Fibroblast of lung (primary cell): ENCODE data around the gene PTPRE. TPM values are rescaled to one million over a fixed set of nuclear protein-coding genes. Genes with fewer than 3 reads are reported as not detected.

Source experiments
- DNase-seq, 2 donors: peaks; one replicate each; pipeline versions ENCODE4 v3.0.0 to v3.0.0-alpha.2; 2010; ENCODE audit warnings: low read depth in 2 of 2
- H2AFZ ChIP-seq: 2 replicates; pipeline ENCODE4 v1.5.1; 2012; ENCODE audit warnings: low read length, control low read depth, inconsistent platforms
- H3K27ac ChIP-seq: 2 replicates; pipeline ENCODE4 v1.5.1; 2011; ENCODE audit warnings: low read length, control low read depth; ENCODE audit not compliant: insufficient read depth
- H3K27me3 ChIP-seq: 2 replicates; pipeline ENCODE4 v1.5.1; 2011; ENCODE audit warnings: mild to moderate bottlenecking, low read length; ENCODE audit not compliant: control insufficient read depth, insufficient read depth
- H3K36me3 ChIP-seq: 2 replicates; pipeline ENCODE4 v1.5.1; 2011; ENCODE audit warnings: low read length; ENCODE audit not compliant: control insufficient read depth, insufficient read depth
- H3K4me1 ChIP-seq: 2 replicates; pipeline ENCODE4 v1.5.1; 2011; ENCODE audit warnings: low read length; ENCODE audit not compliant: control insufficient read depth, insufficient read depth; ENCODE audit errors: extremely low read depth
- H3K4me2 ChIP-seq: 2 replicates; pipeline ENCODE4 v1.5.1; 2011; ENCODE audit warnings: low read length, control low read depth; ENCODE audit not compliant: insufficient read depth; ENCODE audit errors: extremely low read depth
- H3K4me3 ChIP-seq, 4 experiments: fragments of 200-600 bp in 1 of 4; sonication (generic) in 1 of 4; replicated peaks in 1 of 4; 2 replicates each; pipeline ENCODE4 v1.5.1; 2011 to 2016; ENCODE audit warnings: low read length in 4 of 4, low read depth in 3 of 4, mild to moderate bottlenecking in 3 of 4, control low read depth in 2 of 4, inconsistent platforms in 1 of 4, mixed read lengths in 1 of 4; ENCODE audit not compliant: insufficient read depth in 1 of 4; ENCODE audit errors: control extremely low read depth in 1 of 4
- H3K79me2 ChIP-seq: 2 replicates; pipeline ENCODE4 v1.5.1; 2012; ENCODE audit warnings: mild to moderate bottlenecking, low read length, inconsistent platforms; ENCODE audit not compliant: control insufficient read depth, insufficient read depth
- H3K9ac ChIP-seq: 2 replicates; pipeline ENCODE4 v1.5.1; 2011; ENCODE audit warnings: mild to moderate bottlenecking, low read length, control low read depth; ENCODE audit not compliant: insufficient read depth
- H3K9me3 ChIP-seq: 2 replicates; pipeline ENCODE4 v1.5.1; 2012; ENCODE audit warnings: low read depth, low read length; ENCODE audit not compliant: control insufficient read depth, insufficient read depth
- H4K20me1 ChIP-seq: 2 replicates; pipeline ENCODE4 v1.5.1; 2011; ENCODE audit warnings: low read length; ENCODE audit not compliant: control insufficient read depth, insufficient read depth; ENCODE audit errors: extremely low read depth
- EZH2 ChIP-seq: IDR thresholded peaks from 2 replicates; pipeline ENCODE4 v1.5.1; 2012; ENCODE audit warnings: low read length, control low read depth, mild to moderate bottlenecking; ENCODE audit errors: missing control alignments
- polyA plus RNA-seq, 2 donors: library from polyadenylated mRNA; depleted of rRNA in 1 of 2; stranded (reverse) in 1 of 2; unstranded in 1 of 2; fragments of >200 nt; gene quantifications; 2 replicates each; pipeline ENCODE4 v1.2.1, GENCODE V29; 2011 to 2012; ENCODE audit warnings: missing spikeins in 1 of 2
- total RNA-seq: library from RNA; depleted of rRNA; stranded (reverse); fragments of >200 nt; gene quantifications from 2 replicates; pipeline ENCODE4 v1.2.1, GENCODE V29; 2014
- TF ChIP-seq, protein P1 (sequence below), 2 donors: IDR thresholded peaks in 1 of 2; conservative IDR thresholded peaks in 1 of 2; 1 replicate in 1 of 2; 2 replicates in 1 of 2; pipeline ENCODE4 v1.5.1; 2011 to 2012; ENCODE audit warnings: low read length in 2 of 2, control low read depth in 1 of 2, inconsistent platforms in 1 of 2, low read depth in 1 of 2, mild to moderate bottlenecking in 1 of 2

Gene PTPRE
- total and polyA plus RNA-seq, 2 donors (not counting 1 experiment from before 2014, with no cell fraction given) = 0.75 to 1.8 TPM

- no peak overlapping the region for H3K9ac ChIP-seq
- H3K36me3 ChIP-seq = no peaks in the 10 kb centered on the region
- no peak overlapping the region for H3K27ac ChIP-seq
- no peaks in the 10 kb centered on the region for H3K9me3 ChIP-seq
- no peak for TF ChIP-seq EZH2
- TF ChIP-seq, protein P1, sequence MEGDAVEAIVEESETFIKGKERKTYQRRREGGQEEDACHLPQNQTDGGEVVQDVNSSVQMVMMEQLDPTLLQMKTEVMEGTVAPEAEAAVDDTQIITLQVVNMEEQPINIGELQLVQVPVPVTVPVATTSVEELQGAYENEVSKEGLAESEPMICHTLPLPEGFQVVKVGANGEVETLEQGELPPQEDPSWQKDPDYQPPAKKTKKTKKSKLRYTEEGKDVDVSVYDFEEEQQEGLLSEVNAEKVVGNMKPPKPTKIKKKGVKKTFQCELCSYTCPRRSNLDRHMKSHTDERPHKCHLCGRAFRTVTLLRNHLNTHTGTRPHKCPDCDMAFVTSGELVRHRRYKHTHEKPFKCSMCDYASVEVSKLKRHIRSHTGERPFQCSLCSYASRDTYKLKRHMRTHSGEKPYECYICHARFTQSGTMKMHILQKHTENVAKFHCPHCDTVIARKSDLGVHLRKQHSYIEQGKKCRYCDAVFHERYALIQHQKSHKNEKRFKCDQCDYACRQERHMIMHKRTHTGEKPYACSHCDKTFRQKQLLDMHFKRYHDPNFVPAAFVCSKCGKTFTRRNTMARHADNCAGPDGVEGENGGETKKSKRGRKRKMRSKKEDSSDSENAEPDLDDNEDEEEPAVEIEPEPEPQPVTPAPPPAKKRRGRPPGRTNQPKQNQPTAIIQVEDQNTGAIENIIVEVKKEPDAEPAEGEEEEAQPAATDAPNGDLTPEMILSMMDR (conservative IDR thresholded peaks at IDR 0.05 in 1 of 2, IDR thresholded peaks at IDR 0.05 in 1 of 2; ENCODE audit: low read depth in 1 of 2, low read length in 2 of 2) = no peak
- H3K27me3 ChIP-seq = no peaks in the 10 kb centered on the region
- H3K4me2 ChIP-seq = no peak overlapping the region
- H3K4me1 ChIP-seq = no peaks in the 10 kb centered on the region
- no peak for DNase-seq
- H3K79me2 ChIP-seq = no peaks in the 10 kb centered on the region
- H3K4me3 ChIP-seq = no peak overlapping the region
- H4K20me1 ChIP-seq = no peaks in the 10 kb centered on the region
- H2AFZ ChIP-seq = no peak overlapping the region
Observed at GRCh38 chr10:127964621-127965020, 57.7 kb downstream of the PTPRE start.

GRCh38 chr10:127966875-127967274 lies 60.0 kb downstream of the PTPRE start:
- Histone ChIP-seq H3K4me3 (no peak overlapping the region), H3K4me1 (no peaks in the 10 kb centered on the region), H3K4me2 (no peak overlapping the region), H3K79me2 (no peaks in the 10 kb centered on the region), H3K9me3 (no peaks in the 10 kb centered on the region), H3K27ac (no peak overlapping the region), H3K27me3 (no peaks in the 10 kb centered on the region), H2AFZ (no peak overlapping the region), H4K20me1 (no peaks in the 10 kb centered on the region), H3K9ac (no peak overlapping the region), H3K36me3 (no peaks in the 10 kb centered on the region)
- DNase-seq = no peak
- TF ChIP-seq, protein P1 (conservative IDR thresholded peaks at IDR 0.05 in 1 of 2, IDR thresholded peaks at IDR 0.05 in 1 of 2; ENCODE audit: low read depth in 1 of 2, low read length in 2 of 2) = no peak
- TF ChIP-seq EZH2 = no peak

DNA sequence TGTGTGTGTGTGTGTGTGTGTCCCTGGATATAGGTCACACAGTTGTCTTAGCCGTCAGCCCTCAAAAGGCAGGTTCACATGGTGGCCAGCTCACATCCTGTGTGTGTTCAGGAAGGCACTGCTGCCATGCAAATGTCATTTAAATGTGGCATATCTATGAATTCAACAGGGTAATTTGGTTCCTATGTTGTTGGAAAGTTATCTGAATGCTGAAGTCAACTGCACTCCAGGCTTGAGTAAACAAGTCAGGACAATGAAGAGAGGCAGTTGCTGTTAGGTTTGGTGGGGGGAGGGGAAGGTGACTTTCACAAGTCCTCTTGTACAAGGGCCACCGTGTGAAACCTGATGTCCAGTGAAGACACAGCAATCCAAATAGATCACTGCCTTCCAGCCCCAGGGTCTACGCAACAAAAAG lies 61.1 kb downstream of the PTPRE start:
- H3K9me3 ChIP-seq = no peaks in the 10 kb centered on the region
- H3K36me3 ChIP-seq = no peaks in the 10 kb centered on the region
- H4K20me1 ChIP-seq = no peaks in the 10 kb centered on the region
- H3K79me2 ChIP-seq = no peaks in the 10 kb centered on the region
- H3K27me3 ChIP-seq = no peaks in the 10 kb centered on the region
- H2AFZ ChIP-seq = no peak overlapping the region
- H3K4me1 ChIP-seq = no peaks in the 10 kb centered on the region
- no peak overlapping the region for H3K4me3 ChIP-seq
- no peak overlapping the region for H3K27ac ChIP-seq
- no peak overlapping the region for H3K9ac ChIP-seq
- no peak for DNase-seq
- TF ChIP-seq, protein P1 (conservative IDR thresholded peaks at IDR 0.05 in 1 of 2, IDR thresholded peaks at IDR 0.05 in 1 of 2; ENCODE audit: low read depth in 1 of 2, low read length in 2 of 2) = no peak
- TF ChIP-seq EZH2 = no peak
- no peak overlapping the region for H3K4me2 ChIP-seq
